Lower lobe of right lung (tissue), 2 donors: ENCODE data around the gene ATP2A1. TPM values are rescaled to one million over a fixed set of nuclear protein-coding genes. Genes with fewer than 3 reads are reported as not detected.
A peak's percentile ranks its signal among the peaks of the same experiment; 100 is the strongest.
"Not testable (repeated sequence)": the region's sequence is repeated elsewhere in the genome, so short reads cannot be mapped to it uniquely, and the experiment has no call there.

Experiments used
- ATAC-seq, 2 donors: fragments of 200-7000 bp; cut with Tn5 transposase; one replicate each; pipeline ENCODE4 v1.9.1; 2020 to 2022; ENCODE audit warnings: mild to moderate bottlenecking in 2 of 2, moderate library complexity in 2 of 2
- DNase-seq: peaks from one replicate; pipeline ENCODE4 v3.0.0-alpha.2; 2020
- H3K27ac ChIP-seq: fragments of 200-600 bp; one replicate; pipeline ENCODE4 v1.8.0; 2022
- H3K27me3 ChIP-seq: fragments of 200-600 bp; one replicate; pipeline ENCODE4 v1.8.0; 2022; ENCODE audit warnings: low read depth
- H3K36me3 ChIP-seq: fragments of 200-600 bp; one replicate; pipeline ENCODE4 v1.8.0; 2022; ENCODE audit warnings: mild to moderate bottlenecking
- H3K4me1 ChIP-seq: fragments of 200-600 bp; one replicate; pipeline ENCODE4 v1.8.0; 2022
- H3K4me3 ChIP-seq: fragments of 200-600 bp; one replicate; pipeline ENCODE4 v1.8.0; 2022; ENCODE audit warnings: mild to moderate bottlenecking
- H3K9me3 ChIP-seq: fragments of 200-600 bp; one replicate; pipeline ENCODE4 v1.8.0; 2022
- CTCF ChIP-seq: fragments of 200-600 bp; IDR thresholded peaks from one replicate; pipeline ENCODE4 v1.8.0; 2022; ENCODE audit warnings: antibody characterized with exemption, mild to moderate bottlenecking
- intact Hi-C: fragments of 100-400 bp; cut with DNase I; formaldehyde crosslinking; loops from one replicate; pipeline ENCODE4 v1.11.0; 2022
- total RNA-seq: library from RNA; stranded (reverse); fragmentation: NEBNext Ultra II Directional; extraction: Animal tissue kit (Norgen Biotek cat#: 25700); gene quantifications from one replicate; pipeline ENCODE4 v1.2.1, GENCODE V29; 2021
- donor health status: DM: no; HTN: yes; CAD: no; lungs with severe emphysema.

The ATP2A1 gene
- total RNA-seq, 1 donor from 2014 or later = 0.38 TPM

GRCh38 chr16:28935924-28936783 lies 57.9 kb downstream of the ATP2A1 start:
- TF ChIP-seq CTCF = no peak
- H3K4me1 ChIP-seq = peaks cover 7% of the 10 kb centered on the region
- no peaks in the 10 kb centered on the region for H3K36me3 ChIP-seq
- ATAC-seq = peak; percentile 98
- no peak overlapping the region for H3K27ac ChIP-seq
- H3K9me3 ChIP-seq = no peaks in the 10 kb centered on the region
- no peaks in the 10 kb centered on the region for H3K27me3 ChIP-seq
- DNase-seq = peak; percentile 90
- peak overlapping the region; percentile 39 for H3K4me3 ChIP-seq
- intact Hi-C loops = no loop called here

- H3K9me3 ChIP-seq = no peaks in the 10 kb centered on the region
- no peak for TF ChIP-seq CTCF
- intact Hi-C loops = no loop called here
- DNase-seq (peak; percentile 49), ATAC-seq (no peak)
- H3K4me1 ChIP-seq = peaks cover 7% of the 10 kb centered on the region
- peak overlapping the region; percentile 39 for H3K4me3 ChIP-seq
- H3K36me3 ChIP-seq = no peaks in the 10 kb centered on the region
- H3K27ac ChIP-seq = no peak overlapping the region
- H3K27me3 ChIP-seq = no peaks in the 10 kb centered on the region
Observed at GRCh38 chr16:28936784-28937155, 58.5 kb downstream of the ATP2A1 start.

- no peaks in the 10 kb centered on the region for H3K36me3 ChIP-seq
- H3K27ac ChIP-seq = no peak overlapping the region
- H3K9me3 ChIP-seq = no peaks in the 10 kb centered on the region
- no peak for TF ChIP-seq CTCF
- no peak for DNase-seq
- no peaks in the 10 kb centered on the region for H3K27me3 ChIP-seq
- peak in 1 of 2 donors; percentile 2 for ATAC-seq
- intact Hi-C loops = no loop called here
- H3K4me3 ChIP-seq = no peak overlapping the region
- H3K4me1 ChIP-seq = peaks cover 7% of the 10 kb centered on the region
Observed at GRCh38 chr16:28937222-28937876, 59.1 kb downstream of the ATP2A1 start.

DNA sequence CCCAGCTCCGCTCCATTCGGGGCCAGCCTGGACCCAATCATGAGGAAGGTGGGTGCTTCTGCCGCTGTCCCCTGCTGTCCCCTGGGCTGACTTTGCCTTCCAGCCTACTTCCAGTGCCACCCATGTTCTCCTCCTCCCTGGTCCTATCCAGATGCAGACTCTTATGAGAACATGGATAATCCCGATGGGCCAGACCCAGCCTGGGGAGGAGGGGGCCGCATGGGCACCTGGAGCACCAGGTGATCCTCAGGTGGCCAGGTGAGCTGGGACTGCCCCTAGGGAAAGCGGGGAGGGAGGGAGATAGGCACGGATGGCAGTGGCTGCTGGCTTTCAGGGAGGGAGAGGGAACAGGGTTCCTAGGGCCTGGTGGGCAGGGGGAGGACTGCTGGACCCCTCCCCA lies 60.4 kb downstream of the ATP2A1 start:
- no peak overlapping the region for H3K4me3 ChIP-seq
- no peak overlapping the region for H3K27ac ChIP-seq
- no peak for TF ChIP-seq CTCF
- DNase-seq (no peak), ATAC-seq (no peak)
- H3K9me3 ChIP-seq = no peaks in the 10 kb centered on the region
- H3K27me3 ChIP-seq = no peaks in the 10 kb centered on the region
- no peaks in the 10 kb centered on the region for H3K36me3 ChIP-seq
- intact Hi-C loops = no loop called here
- H3K4me1 ChIP-seq = peaks cover 7% of the 10 kb centered on the region

GRCh38 chr16:28939825-28940224 lies 61.5 kb downstream of the ATP2A1 start:
- H3K4me3 ChIP-seq, H3K4me1 ChIP-seq, H3K9me3 ChIP-seq, H3K27me3 ChIP-seq, intact Hi-C loops, DNase-seq, ATAC-seq, H3K27ac ChIP-seq, H3K36me3 ChIP-seq: not testable (repeated sequence)

GRCh38 chr16:28943281-28943680 lies 65.0 kb downstream of the ATP2A1 start:
- DNase-seq (no peak), ATAC-seq (no peak)
- no peak overlapping the region for H3K27ac ChIP-seq
- H3K27me3 ChIP-seq = no peaks in the 10 kb centered on the region
- H3K36me3 ChIP-seq = no peaks in the 10 kb centered on the region
- H3K9me3 ChIP-seq = no peaks in the 10 kb centered on the region
- intact Hi-C loops = no loop called here
- H3K4me3 ChIP-seq = no peak overlapping the region
- peaks cover 10% of the 10 kb centered on the region for H3K4me1 ChIP-seq
- TF ChIP-seq CTCF = no peak
